Gastroesophageal sphincter (tissue), 4 donors: ENCODE data around the gene UBE2F. TPM values are rescaled to one million over a fixed set of nuclear protein-coding genes. Genes with fewer than 3 reads are reported as not detected.

Experiments used
- ATAC-seq: fragments of 150-250 bp; one replicate; pipeline ENCODE4 v1.9.1; 2016; ENCODE audit warnings: mild to moderate bottlenecking, moderate library complexity
- H3K27ac ChIP-seq, 4 donors: fragments of 200-600 bp; sonication (generic) in 3 of 4; 1 replicate in 3 of 4; 2 replicates in 1 of 4; pipeline ENCODE4 v1.5.1; 2016 to 2019
- H3K27me3 ChIP-seq: fragments of 200-600 bp; sonication (generic); one replicate; pipeline ENCODE4 v1.5.1; 2019
- H3K36me3 ChIP-seq, 2 donors: fragments of 200-600 bp; sonication (generic); one replicate each; pipeline ENCODE4 v1.5.1; 2019; ENCODE audit warnings: control low read depth in 1 of 2
- H3K4me1 ChIP-seq, 3 donors: fragments of 200-600 bp; sonication (generic); 1 replicate in 2 of 3; 2 replicates in 1 of 3; pipeline ENCODE4 v1.5.1; 2016 to 2019; ENCODE audit warnings: control low read depth in 2 of 3
- H3K4me3 ChIP-seq, 2 donors: fragments of 200-600 bp; sonication (generic); one replicate each; pipeline ENCODE4 v1.5.1; 2019; ENCODE audit warnings: mild to moderate bottlenecking in 1 of 2, moderate library complexity in 1 of 2
- H3K9me3 ChIP-seq, 3 donors: fragments of 200-600 bp; sonication (generic); one replicate each; pipeline ENCODE4 v1.5.1; 2017 to 2019; ENCODE audit warnings: control low read depth in 2 of 3
- CTCF ChIP-seq, 4 experiments: fragments of 200-600 bp in 2 of 4; fragments of 450-650 bp in 2 of 4; sonication (generic) in 1 of 4; IDR thresholded peaks; one replicate each; pipeline ENCODE4 v1.5.1; 2017 to 2019; ENCODE audit warnings: antibody characterized with exemption in 4 of 4, mild to moderate bottlenecking in 2 of 4, moderate library complexity in 2 of 4
- EP300 ChIP-seq: sonication (generic); formaldehyde crosslinking; IDR thresholded peaks from one replicate; pipeline ENCODE4 v1.6.1; 2017; ENCODE audit warnings: antibody characterized with exemption, mild to moderate bottlenecking
- POLR2A ChIP-seq, 2 donors: fragments of 450-650 bp; IDR thresholded peaks; one replicate each; pipeline ENCODE4 v1.6.1; 2017; ENCODE audit warnings: antibody characterized with exemption in 2 of 2, mild to moderate bottlenecking in 2 of 2, moderate library complexity in 1 of 2
- POLR2AphosphoS5 ChIP-seq: sonication (generic); formaldehyde crosslinking; IDR thresholded peaks from one replicate; pipeline ENCODE4 v1.6.1; 2017; ENCODE audit warnings: antibody characterized with exemption
- WGBS, 2 donors: methylation state at CpG; one replicate each; pipeline ENCODE4 v1.1.5; 2018; ENCODE audit warnings: low coverage in 1 of 2; 5-methylcytosine and 5-hydroxymethylcytosine counted together
- total RNA-seq, 4 donors: library from RNA; depleted of rRNA; stranded (reverse); fragments of >200 nt; gene quantifications; one replicate each; pipeline ENCODE4 v1.1.0, GENCODE V29; 2016

The UBE2F gene
- total RNA-seq, 4 donors from 2014 or later = 85.0 to 99.5 (median 96.3) TPM

- 97 to 98% methylated on average over 3 of the region's 3 CpGs for WGBS, 2 donors
- no peaks in the 10 kb centered on the region for H3K9me3 ChIP-seq
- H3K36me3 ChIP-seq = peaks cover 0 to 11% of the 10 kb centered on the region in 2 donors
- no peaks in the 10 kb centered on the region for H3K4me1 ChIP-seq
- no peaks in the 10 kb centered on the region for H3K27me3 ChIP-seq
- no peak for ATAC-seq
- TF ChIP-seq CTCF (IDR thresholded peaks at IDR 0.05) (no peak), EP300 (no peak), POLR2AphosphoS5 (no peak), POLR2A (IDR thresholded peaks at IDR 0.05) (no peak)
- H3K27ac ChIP-seq = no peak overlapping the region
- H3K4me3 ChIP-seq = no peak overlapping the region
Measured at GRCh38 chr2:238004077-238004830, 37.4 kb downstream of the UBE2F start.

- Histone ChIP-seq H3K9me3 (no peaks in the 10 kb centered on the region), H3K4me1 (no peaks in the 10 kb centered on the region), H3K27me3 (no peaks in the 10 kb centered on the region), H3K36me3 (peaks cover 0 to 6% of the 10 kb centered on the region in 2 donors), H3K27ac (no peak overlapping the region), H3K4me3 (no peak overlapping the region)
- no peak for TF ChIP-seq CTCF (IDR thresholded peaks at IDR 0.05)
- TF ChIP-seq POLR2A (IDR thresholded peaks at IDR 0.05) = no peak
- TF ChIP-seq POLR2AphosphoS5 = no peak
- no peak for TF ChIP-seq EP300
- WGBS, 2 donors = 71% methylated on average over 1 of the region's 1 CpG; no CpG with 5 or more reads in 1 of the 2 donors
- no peak for ATAC-seq
Measured at GRCh38 chr2:238005528-238005927, 38.7 kb downstream of the UBE2F start.

GRCh38 chr2:238006510-238006909 lies 39.7 kb downstream of the UBE2F start:
- no peaks in the 10 kb centered on the region for H3K9me3 ChIP-seq
- no peak overlapping the region for H3K27ac ChIP-seq
- no peak overlapping the region for H3K4me3 ChIP-seq
- H3K27me3 ChIP-seq = no peaks in the 10 kb centered on the region
- TF ChIP-seq CTCF (IDR thresholded peaks at IDR 0.05) (no peak), POLR2A (IDR thresholded peaks at IDR 0.05) (no peak), POLR2AphosphoS5 (no peak), EP300 (no peak)
- no peak for ATAC-seq
- no peaks in the 10 kb centered on the region for H3K4me1 ChIP-seq
- peaks cover 0 to 6% of the 10 kb centered on the region in 2 donors for H3K36me3 ChIP-seq

- H3K4me3 ChIP-seq = no peak overlapping the region
- no peaks in the 10 kb centered on the region for H3K9me3 ChIP-seq
- H3K36me3 ChIP-seq = peaks cover 0 to 6% of the 10 kb centered on the region in 2 donors
- H3K4me1 ChIP-seq = no peaks in the 10 kb centered on the region
- H3K27ac ChIP-seq = no peak overlapping the region
- ATAC-seq = no peak
- no peaks in the 10 kb centered on the region for H3K27me3 ChIP-seq
- 83 to 100% methylated on average over 1 to 4 of the region's 6 CpGs for WGBS, 2 donors
- TF ChIP-seq POLR2A (IDR thresholded peaks at IDR 0.05) (no peak), EP300 (no peak), CTCF (IDR thresholded peaks at IDR 0.05) (no peak), POLR2AphosphoS5 (no peak)
Measured at GRCh38 chr2:238007924-238008323, 41.1 kb downstream of the UBE2F start.

- no peaks in the 10 kb centered on the region for H3K4me1 ChIP-seq
- WGBS, 2 donors = 71 to 100% methylated on average over 1 to 2 of the region's 2 CpGs
- H3K9me3 ChIP-seq = no peaks in the 10 kb centered on the region
- H3K4me3 ChIP-seq = no peak overlapping the region
- H3K36me3 ChIP-seq = peaks cover 0 to 10% of the 10 kb centered on the region in 2 donors
- no peaks in the 10 kb centered on the region for H3K27me3 ChIP-seq
- H3K27ac ChIP-seq = no peak overlapping the region
- no peak for ATAC-seq
- no peak for TF ChIP-seq CTCF (IDR thresholded peaks at IDR 0.05)
- TF ChIP-seq POLR2AphosphoS5 = no peak
- no peak for TF ChIP-seq EP300
- TF ChIP-seq POLR2A (IDR thresholded peaks at IDR 0.05) = no peak
Measured at GRCh38 chr2:238009563-238009962, 42.7 kb downstream of the UBE2F start.
